ENCODE measurements around the gene THEMIS2.
A peak's percentile ranks its signal among the peaks of the same experiment; 100 is the strongest.

Gene THEMIS2

GRCh38 chr1:27886744-27887143 lies 14.4 kb downstream of the THEMIS2 start:
- no peak for DNase-seq

GRCh38 chr1:27887215-27888021 lies 15.1 kb downstream of the THEMIS2 start:
- DNase-seq = no peak

GRCh38 chr1:27889506-27889905 lies 17.2 kb downstream of the THEMIS2 start:
- no peak for DNase-seq

- DNase-seq = no peak
Measured at GRCh38 chr1:27891196-27891889, 19.0 kb downstream of the THEMIS2 start.

GRCh38 chr1:27894521-27894920 lies 22.2 kb downstream of the THEMIS2 start:
- no peak for DNase-seq

GRCh38 chr1:27906759-27907158 lies 34.4 kb downstream of the THEMIS2 start:
- DNase-seq = no peak

- no peak for DNase-seq
Measured at GRCh38 chr1:27912429-27912828, 40.1 kb downstream of the THEMIS2 start.

- no peak for DNase-seq
Measured at GRCh38 chr1:27915082-27915575, 42.8 kb downstream of the THEMIS2 start.

GRCh38 chr1:27922272-27922671 lies 49.9 kb downstream of the THEMIS2 start:
- no peak for DNase-seq

GRCh38 chr1:27928216-27928954 lies 56.0 kb downstream of the THEMIS2 start:
- no peak for DNase-seq

- DNase-seq = no peak
Measured at GRCh38 chr1:27931184-27931583, 58.8 kb downstream of the THEMIS2 start.

GRCh38 chr1:27931759-27932158 lies 59.4 kb downstream of the THEMIS2 start:
- no peak for DNase-seq

- DNase-seq = peak; percentile 80
Measured at GRCh38 chr1:27934818-27935549, 62.6 kb downstream of the THEMIS2 start, which contains the start of gene SMPDL3B. Gene SMPDL3B, plus strand, starts transcription at chr1:27935000. Its CDS starts 184 bp downstream, at chr1:27935184.

GRCh38 chr1:27935721-27936120 lies 63.4 kb downstream of the THEMIS2 start:
- DNase-seq = peak; percentile 47

All from DMS79 treated with DMSO at 0.1 percent for 48 hours (cell line).